OCI-LY7 (cell line): ENCODE results near the gene PDCD2L.

Source experiments
- CTCF ChIP-seq: fragments of 200-600 bp; sonication (generic); conservative IDR thresholded peaks from 2 replicates; pipeline ENCODE4 v1.5.1; 2014; ENCODE audit warnings: mild to moderate bottlenecking, antibody characterized with exemption, low read length, moderate library complexity, mixed read lengths
- EZH2phosphoT487 ChIP-seq: fragments of 200-600 bp; sonication (generic); IDR thresholded peaks from 2 replicates; pipeline ENCODE4 v1.6.1; 2018; ENCODE audit warnings: low read depth, borderline replicate concordance, mild to moderate bottlenecking, mixed run types, antibody characterized with exemption, low read length, moderate library complexity, mixed read lengths

- TF ChIP-seq CTCF (no peak), EZH2phosphoT487 (no peak)
Measured at GRCh38 chr19:34357431-34357830, 46.8 kb upstream of the PDCD2L start.
